ENCODE measurements around the gene RNASEL. TPM values are rescaled to one million over a fixed set of nuclear protein-coding genes. Genes with fewer than 3 reads are reported as not detected.
A peak's percentile ranks its signal among the peaks of the same experiment; 100 is the strongest.

The RNASEL gene
- total and polyA plus RNA-seq, 10 donors = 5.0 to 18.1 (median 13.8) TPM

DNA sequence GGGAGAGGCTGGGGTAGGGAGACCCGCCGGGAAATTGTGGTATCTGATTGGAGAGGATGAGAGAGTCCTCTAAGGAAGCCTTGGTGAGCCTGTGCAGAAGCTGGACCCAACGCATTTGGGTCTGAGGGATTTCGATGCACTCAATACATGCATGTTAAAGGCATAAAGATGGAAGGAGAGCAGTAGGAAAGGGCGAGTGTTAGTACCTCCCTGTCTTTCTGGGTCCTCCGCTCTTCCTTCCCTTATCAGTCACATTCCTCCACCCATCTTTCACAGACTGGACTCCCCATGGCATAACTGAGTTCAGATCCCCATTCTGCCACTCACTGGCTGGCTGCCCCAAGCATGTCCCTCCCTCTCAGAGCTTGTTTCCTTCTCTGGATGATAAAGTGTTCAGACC is 7.9 kb upstream of the RNASEL start:
- TF ChIP-seq POLR2AphosphoS5 (IDR thresholded peaks at IDR 0.05) (no peak), POLR2A (IDR thresholded peaks at IDR 0.05) (no peak)
- TF ChIP-seq, protein P1, sequence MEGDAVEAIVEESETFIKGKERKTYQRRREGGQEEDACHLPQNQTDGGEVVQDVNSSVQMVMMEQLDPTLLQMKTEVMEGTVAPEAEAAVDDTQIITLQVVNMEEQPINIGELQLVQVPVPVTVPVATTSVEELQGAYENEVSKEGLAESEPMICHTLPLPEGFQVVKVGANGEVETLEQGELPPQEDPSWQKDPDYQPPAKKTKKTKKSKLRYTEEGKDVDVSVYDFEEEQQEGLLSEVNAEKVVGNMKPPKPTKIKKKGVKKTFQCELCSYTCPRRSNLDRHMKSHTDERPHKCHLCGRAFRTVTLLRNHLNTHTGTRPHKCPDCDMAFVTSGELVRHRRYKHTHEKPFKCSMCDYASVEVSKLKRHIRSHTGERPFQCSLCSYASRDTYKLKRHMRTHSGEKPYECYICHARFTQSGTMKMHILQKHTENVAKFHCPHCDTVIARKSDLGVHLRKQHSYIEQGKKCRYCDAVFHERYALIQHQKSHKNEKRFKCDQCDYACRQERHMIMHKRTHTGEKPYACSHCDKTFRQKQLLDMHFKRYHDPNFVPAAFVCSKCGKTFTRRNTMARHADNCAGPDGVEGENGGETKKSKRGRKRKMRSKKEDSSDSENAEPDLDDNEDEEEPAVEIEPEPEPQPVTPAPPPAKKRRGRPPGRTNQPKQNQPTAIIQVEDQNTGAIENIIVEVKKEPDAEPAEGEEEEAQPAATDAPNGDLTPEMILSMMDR (IDR thresholded peaks at IDR 0.05 in 8 of 11, conservative IDR thresholded peaks at IDR 0.05 in 3 of 11) = no peak
- H3K4me3 ChIP-seq = no peak overlapping the region
- H3K27ac ChIP-seq = peak overlapping the region in 2 of 8 donors; percentile 14 to 60
- no peaks in the 10 kb centered on the region for H3K27me3 ChIP-seq (replicated peaks in 1 of 7)
- 87 to 96% (median 93%) methylated on average over 6 of the region's 6 CpGs for WGBS, 5 donors
- intact Hi-C loops (cut with DNase I; ENCODE audit: low total_unique reads) = no loop called here
- H3K9me3 ChIP-seq = no peaks in the 10 kb centered on the region
- H3K36me3 ChIP-seq = peaks cover 0 to 23% (median 0%) of the 10 kb centered on the region in 6 donors
- no peak for DNase-seq
- peaks cover 0 to 58% (median 29%) of the 10 kb centered on the region in 6 donors for H3K4me1 ChIP-seq

DNA sequence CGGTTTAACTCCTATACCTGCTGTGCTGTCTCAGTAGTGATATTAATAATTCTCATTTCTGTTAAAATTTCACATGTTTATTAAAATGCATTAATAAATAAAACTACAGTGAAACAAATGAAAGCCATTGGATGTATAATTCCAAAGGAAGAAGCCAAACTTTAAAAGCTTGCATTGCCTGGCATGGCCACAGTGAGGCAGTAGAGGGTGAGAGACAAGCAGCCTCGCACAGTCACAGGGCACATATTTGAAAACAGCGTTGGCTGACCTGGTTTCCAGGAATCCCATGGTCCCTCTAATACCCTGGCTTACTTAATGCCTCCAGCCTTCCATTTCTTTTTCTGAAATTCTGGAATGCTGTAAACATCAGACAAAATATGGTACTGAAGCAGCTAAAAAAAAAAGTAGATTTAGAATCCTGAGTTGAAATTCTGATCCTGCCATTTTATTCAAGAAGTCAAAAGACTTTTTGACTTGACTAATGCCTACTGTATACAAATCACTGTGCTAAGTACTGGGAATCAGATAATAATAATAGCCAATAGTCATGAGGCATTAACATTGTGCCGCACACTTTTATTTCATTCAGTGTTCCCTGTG is 6.7 kb upstream of the RNASEL start:
- intact Hi-C loops (cut with DNase I; ENCODE audit: low total_unique reads) = no loop called here
- H3K27ac ChIP-seq = no peak overlapping the region
- H3K9me3 ChIP-seq = no peaks in the 10 kb centered on the region
- no peak overlapping the region for H3K4me3 ChIP-seq
- no peak for DNase-seq
- peaks cover 0 to 46% (median 21%) of the 10 kb centered on the region in 6 donors for H3K4me1 ChIP-seq
- TF ChIP-seq, protein P1 (IDR thresholded peaks at IDR 0.05 in 8 of 11, conservative IDR thresholded peaks at IDR 0.05 in 3 of 11) = peak; percentile 55 to 90 (median 86)
- peak in 1 of 3 donors; percentile 38 for TF ChIP-seq POLR2AphosphoS5 (IDR thresholded peaks at IDR 0.05)
- no peak for TF ChIP-seq POLR2A (IDR thresholded peaks at IDR 0.05)
- H3K36me3 ChIP-seq = peaks cover 0 to 19% (median 0%) of the 10 kb centered on the region in 6 donors
- WGBS, 5 donors = 35 to 45% (median 39%) methylated on average over 4 of the region's 4 CpGs
- H3K27me3 ChIP-seq (replicated peaks in 1 of 7) = no peaks in the 10 kb centered on the region

DNA sequence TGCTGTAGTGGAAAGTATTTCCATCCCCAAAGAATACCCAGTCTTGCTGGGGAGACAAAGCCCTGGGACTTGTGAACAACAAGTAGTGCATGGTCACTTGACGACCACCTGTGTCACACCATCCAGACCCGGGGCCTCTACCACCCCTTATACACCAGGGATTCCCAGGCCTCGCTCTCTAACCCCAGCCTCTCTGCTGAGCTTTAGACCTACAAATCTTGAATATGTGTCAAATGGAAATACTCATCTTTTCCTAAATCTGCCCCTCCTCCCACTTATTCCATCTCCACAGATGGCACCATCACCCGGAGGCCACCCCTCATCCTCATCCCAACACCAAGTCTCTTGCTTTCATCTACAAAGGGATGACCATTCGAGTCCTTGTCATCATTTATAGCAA is 875 bp upstream of the RNASEL start:
- no peaks in the 10 kb centered on the region for H3K9me3 ChIP-seq
- no peaks in the 10 kb centered on the region for H3K27me3 ChIP-seq (replicated peaks in 1 of 7)
- peaks cover 5 to 52% (median 34%) of the 10 kb centered on the region in 6 donors for H3K4me1 ChIP-seq
- WGBS, 5 donors = 89 to 95% (median 93%) methylated on average over 5 of the region's 5 CpGs
- peaks cover 0 to 16% (median 0%) of the 10 kb centered on the region in 6 donors for H3K36me3 ChIP-seq
- no peak for DNase-seq
- intact Hi-C loops (cut with DNase I; ENCODE audit: low total_unique reads) = no loop called here
- TF ChIP-seq POLR2AphosphoS5 (IDR thresholded peaks at IDR 0.05) (no peak), POLR2A (IDR thresholded peaks at IDR 0.05) (no peak)
- TF ChIP-seq, protein P1 (IDR thresholded peaks at IDR 0.05 in 8 of 11, conservative IDR thresholded peaks at IDR 0.05 in 3 of 11) = no peak
- H3K4me3 ChIP-seq = no peak overlapping the region
- peak overlapping the region in 4 of 8 donors; percentile 95 to 99 (median 96) for H3K27ac ChIP-seq

DNA sequence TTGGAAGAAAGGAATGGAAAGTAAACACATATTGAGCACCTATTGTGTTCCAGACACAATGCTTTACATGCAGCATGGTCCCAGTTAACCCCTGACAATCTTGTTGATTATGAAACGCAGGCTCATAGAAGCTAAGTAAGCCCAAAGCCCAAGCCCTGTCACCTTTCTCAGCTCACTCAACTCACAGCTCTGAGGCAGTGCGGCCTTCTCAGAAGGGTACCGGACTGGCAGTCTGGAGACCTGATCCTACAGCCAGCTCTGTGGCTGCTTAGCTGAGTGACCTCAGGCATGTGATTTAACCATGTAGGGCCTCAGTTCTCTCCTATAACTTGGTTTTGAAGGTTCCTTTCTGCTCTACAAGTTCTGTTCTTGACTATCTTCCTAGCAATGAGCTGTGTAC is 464 bp upstream of the RNASEL start:
- H3K4me3 ChIP-seq = peak overlapping the region in 7 of 8 donors; percentile 55 to 87 (median 64)
- H3K27me3 ChIP-seq (replicated peaks in 1 of 7) = no peaks in the 10 kb centered on the region
- TF ChIP-seq, protein P1 (IDR thresholded peaks at IDR 0.05 in 8 of 11, conservative IDR thresholded peaks at IDR 0.05 in 3 of 11) = no peak
- TF ChIP-seq POLR2AphosphoS5 (IDR thresholded peaks at IDR 0.05) (no peak), POLR2A (IDR thresholded peaks at IDR 0.05) (no peak)
- intact Hi-C loops (cut with DNase I; ENCODE audit: low total_unique reads) = no loop called here
- no peak for DNase-seq
- H3K4me1 ChIP-seq = peaks cover 9 to 52% (median 38%) of the 10 kb centered on the region in 6 donors
- H3K27ac ChIP-seq = peak overlapping the region; percentile 92 to 99 (median 96)
- no peaks in the 10 kb centered on the region for H3K9me3 ChIP-seq
- H3K36me3 ChIP-seq = peaks cover 0 to 16% (median 0%) of the 10 kb centered on the region in 6 donors
- WGBS, 5 donors = 88 to 97% (median 91%) methylated on average over 3 of the region's 3 CpGs
